Activated CD8-positive, alpha-beta memory T cell treated with anti-CD3 and anti-CD28 coated beads for 1 hour (primary cell): ENCODE measurements around the gene PDIA2.
"Not testable (repeated sequence)": the region's sequence is repeated elsewhere in the genome, so short reads cannot be mapped to it uniquely, and the experiment has no call there.

Experiments used
- DNase-seq, 2 donors: peaks; one replicate each; pipeline ENCODE4 v3.0.0-alpha.2; 2020; ENCODE audit warnings: low read depth in 1 of 2; ENCODE audit errors: extremely low read depth in 1 of 2

The PDIA2 gene, protein sequence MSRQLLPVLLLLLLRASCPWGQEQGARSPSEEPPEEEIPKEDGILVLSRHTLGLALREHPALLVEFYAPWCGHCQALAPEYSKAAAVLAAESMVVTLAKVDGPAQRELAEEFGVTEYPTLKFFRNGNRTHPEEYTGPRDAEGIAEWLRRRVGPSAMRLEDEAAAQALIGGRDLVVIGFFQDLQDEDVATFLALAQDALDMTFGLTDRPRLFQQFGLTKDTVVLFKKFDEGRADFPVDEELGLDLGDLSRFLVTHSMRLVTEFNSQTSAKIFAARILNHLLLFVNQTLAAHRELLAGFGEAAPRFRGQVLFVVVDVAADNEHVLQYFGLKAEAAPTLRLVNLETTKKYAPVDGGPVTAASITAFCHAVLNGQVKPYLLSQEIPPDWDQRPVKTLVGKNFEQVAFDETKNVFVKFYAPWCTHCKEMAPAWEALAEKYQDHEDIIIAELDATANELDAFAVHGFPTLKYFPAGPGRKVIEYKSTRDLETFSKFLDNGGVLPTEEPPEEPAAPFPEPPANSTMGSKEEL

DNA sequence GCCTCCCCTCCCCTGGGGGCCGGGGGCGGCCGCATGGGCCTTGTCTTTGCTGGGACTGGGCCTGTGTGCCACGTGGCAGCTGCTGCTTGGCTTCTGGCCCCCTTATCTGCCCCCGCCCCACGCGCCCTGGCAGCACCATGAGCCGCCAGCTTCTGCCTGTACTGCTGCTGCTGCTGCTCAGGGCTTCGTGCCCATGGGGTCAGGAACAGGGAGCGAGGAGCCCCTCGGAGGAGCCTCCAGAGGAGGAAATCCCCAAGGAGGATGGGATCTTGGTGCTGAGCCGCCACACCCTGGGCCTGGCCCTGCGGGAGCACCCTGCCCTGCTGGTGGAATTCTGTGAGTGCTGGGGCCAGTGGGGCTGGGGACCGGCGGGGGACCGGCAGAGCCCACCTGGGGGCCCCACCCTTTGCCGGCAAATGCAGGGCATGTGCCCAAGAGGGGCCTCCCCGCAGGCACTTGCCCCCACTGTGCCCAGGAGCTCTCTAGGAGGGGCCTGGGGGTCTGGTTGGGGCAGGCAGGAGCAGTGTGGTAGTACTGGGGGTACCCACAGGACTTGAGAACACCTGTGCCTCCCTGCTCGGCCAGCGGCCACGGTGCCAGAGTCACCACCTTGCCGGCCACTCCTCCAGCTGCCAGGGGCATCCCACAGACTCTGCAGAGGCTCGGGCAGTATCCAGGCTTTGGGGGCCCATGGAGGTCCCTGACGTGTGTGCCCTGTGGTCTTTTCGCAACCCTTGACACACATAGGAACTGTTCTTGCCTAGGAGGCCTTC lies at the start of gene PDIA2:
PDIA2 (plus strand) TSS at position 132 of the 773 bp plus-strand sequence; CDS start at position 138, 6 bp downstream.
- no peak for DNase-seq

DNA sequence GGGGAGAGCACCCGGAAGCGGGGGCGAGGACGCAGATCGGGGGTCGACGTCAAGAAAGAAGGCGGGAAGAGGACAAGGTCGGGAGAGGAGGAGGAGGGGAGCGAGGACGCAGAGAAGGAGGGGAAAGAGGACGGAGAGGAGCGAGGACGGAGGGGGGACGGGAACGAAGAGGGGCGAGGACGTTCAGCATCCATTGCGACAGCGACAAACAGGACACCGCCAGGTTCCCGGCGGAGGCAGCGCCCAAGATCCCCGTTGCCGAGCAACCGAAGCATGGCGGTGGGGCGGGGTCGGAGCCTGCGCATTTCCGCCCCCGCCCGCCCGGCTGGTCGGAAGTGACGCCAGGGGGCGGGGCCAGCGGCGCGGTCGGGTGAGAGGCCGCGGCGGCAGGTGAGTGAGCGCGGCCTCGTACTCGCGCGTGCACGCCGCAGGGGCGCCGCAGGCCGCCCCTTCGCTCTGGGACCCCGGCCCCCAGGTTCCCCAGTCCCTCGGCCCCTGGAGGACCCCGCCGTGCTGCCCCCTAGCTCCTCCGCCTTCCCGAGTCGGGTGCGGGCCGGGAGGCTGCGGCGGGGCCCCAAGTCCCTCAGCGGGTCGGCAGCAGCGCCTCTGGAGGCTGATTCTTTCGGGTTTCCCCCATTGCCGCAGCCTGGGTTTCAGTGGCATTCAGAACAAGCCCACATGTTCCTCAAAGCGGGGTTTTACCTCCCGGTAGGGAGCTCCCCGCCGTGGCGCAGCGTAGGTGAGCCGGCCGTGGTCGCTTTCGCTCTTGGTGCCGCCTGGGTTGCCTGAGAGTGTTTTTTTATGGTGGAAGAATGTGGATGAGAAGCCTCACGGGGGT lies 48.3 kb upstream of the PDIA2 start, which contains the start of gene FAM234A:
FAM234A (plus strand) TSS at position 354 of the 838 bp plus-strand sequence. CDS start 19,593 bp downstream, outside the sequence.
- peak; percentile 87 to 93 for DNase-seq

DNA sequence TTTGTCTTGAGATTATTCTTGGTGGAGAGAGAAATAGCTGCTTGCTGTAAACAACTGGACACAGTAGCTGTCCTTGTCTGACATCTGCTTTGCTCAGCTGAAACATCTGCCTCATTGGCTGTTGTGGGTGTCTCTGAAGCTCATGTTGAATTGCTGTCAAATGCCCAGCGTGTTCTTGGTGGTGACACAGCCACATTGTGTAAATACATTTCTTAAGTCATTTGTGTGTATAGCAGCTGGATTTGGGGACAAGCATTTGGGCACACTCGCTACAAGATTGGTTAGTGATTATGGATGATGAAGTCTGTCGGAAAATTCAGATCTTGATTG lies 43.1 kb upstream of the PDIA2 start:
- no peak for DNase-seq

DNA sequence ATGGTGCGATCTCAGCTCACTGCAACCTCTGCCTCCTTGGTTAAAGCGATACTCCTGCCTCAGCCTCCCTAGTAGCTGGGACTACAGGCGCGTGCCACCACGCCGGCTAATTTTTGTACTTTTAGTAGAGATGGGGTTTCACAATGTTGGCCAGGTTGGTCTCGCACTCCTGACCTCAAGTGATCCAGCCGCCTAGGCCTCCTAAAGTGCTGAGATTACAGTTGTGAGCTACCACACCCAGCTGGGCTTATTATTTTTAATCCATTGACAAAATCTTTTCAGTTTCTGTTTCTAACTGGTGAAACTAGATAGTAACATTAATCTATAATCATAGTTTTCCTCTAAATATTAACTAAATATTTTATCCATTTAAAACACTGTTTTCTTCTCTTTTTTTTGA lies 42.4 kb upstream of the PDIA2 start:
- no peak for DNase-seq

DNA sequence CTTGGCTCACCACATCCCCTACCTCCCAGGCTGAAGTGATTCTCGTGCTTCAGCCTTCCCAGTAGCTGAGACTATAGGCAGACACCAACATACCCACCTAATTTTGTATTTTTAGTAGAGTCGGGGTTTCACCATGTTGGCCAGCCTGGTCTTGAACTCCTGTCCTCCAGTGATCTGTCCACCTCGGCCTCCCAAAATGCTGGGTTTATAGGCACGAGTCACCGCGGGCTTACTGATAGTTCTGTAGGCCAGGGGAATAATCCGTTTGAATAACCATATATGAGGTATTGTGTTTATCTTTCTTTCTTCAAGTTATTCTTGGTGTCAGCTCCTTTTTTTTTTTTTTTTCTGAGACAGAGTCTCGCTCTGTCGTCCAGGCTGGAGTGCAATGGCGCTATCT lies 40.7 kb upstream of the PDIA2 start:
- no peak for DNase-seq

DNA sequence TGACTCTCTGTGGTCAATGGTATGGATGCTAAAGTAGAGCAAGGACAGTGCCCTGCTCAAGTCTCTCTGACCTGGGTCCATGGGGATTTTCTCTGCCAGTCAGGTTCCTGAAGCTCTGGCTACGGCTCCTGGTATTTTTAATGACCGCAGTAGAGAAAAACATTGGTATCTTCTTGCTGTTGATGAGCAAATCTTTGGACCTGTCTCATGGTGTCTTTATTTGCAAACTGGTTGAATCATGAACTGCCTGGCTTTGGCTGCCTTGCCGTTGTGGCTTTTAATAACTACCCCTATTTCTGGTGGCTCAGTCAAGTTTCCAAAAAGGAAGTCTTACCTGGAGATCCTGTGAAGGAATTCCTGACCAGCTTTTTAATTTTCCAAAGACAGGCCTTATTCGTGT lies 39.6 kb upstream of the PDIA2 start:
- DNase-seq, result no peak

DNA sequence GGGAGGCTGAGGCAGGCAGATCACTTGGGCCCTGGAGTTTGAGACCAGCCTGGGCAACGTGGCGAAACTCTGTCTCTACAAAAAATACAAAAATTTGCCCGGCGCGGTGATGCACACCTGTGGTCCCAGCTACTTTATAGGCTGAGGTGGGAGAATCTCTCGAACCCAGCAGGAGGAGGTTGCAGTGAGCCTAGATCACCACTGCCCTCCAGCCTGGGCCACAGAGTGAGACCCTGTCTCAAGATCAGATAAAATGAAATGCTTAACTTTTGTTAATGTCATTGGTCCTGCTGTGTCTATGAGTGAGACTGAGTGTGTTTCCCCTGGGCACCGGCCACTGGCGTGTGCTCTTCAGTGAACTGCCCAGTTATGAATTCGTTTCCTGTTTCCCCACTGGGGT lies 37.9 kb upstream of the PDIA2 start:
- no peak for DNase-seq

DNA sequence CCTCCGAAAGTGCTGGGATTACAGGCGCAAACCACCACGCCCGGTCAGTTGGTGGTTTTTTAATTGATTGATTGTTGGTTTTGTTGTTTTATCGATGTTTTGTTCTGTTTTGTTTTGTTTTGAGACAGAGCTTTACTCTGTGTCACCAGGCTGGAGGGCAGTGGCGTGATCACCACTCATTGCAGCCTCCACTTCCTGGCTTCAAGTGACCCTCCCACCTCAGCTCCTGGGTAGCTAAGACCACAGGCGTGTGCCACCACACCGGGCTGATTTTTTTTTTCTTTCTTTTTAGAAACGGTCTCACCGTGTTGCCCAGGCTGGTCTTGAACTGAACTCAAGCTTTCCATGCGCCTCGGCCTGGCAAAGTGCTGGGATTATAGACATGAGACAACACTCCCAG lies 35.9 kb upstream of the PDIA2 start:
- no peak for DNase-seq

DNA sequence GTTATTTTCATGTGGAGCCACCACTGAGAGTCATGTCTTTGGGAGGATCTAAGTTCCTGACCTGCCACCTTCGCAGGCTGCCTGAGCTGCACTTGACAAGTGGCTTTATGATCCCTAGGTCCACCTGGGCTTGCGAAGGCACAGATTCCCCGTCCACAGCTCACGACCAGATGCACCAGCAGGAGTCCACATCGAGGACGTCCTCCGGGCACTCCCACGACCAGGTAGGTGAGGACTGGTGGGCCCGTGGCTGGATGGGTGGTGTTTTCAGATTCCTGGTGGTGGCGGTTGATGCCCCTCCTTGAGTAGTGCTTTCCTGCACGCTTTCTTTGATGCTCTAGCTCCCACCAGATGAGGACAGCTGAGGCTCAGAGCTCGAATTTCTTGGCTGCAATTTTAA lies 33.5 kb upstream of the PDIA2 start:
- DNase-seq, result no peak

DNA sequence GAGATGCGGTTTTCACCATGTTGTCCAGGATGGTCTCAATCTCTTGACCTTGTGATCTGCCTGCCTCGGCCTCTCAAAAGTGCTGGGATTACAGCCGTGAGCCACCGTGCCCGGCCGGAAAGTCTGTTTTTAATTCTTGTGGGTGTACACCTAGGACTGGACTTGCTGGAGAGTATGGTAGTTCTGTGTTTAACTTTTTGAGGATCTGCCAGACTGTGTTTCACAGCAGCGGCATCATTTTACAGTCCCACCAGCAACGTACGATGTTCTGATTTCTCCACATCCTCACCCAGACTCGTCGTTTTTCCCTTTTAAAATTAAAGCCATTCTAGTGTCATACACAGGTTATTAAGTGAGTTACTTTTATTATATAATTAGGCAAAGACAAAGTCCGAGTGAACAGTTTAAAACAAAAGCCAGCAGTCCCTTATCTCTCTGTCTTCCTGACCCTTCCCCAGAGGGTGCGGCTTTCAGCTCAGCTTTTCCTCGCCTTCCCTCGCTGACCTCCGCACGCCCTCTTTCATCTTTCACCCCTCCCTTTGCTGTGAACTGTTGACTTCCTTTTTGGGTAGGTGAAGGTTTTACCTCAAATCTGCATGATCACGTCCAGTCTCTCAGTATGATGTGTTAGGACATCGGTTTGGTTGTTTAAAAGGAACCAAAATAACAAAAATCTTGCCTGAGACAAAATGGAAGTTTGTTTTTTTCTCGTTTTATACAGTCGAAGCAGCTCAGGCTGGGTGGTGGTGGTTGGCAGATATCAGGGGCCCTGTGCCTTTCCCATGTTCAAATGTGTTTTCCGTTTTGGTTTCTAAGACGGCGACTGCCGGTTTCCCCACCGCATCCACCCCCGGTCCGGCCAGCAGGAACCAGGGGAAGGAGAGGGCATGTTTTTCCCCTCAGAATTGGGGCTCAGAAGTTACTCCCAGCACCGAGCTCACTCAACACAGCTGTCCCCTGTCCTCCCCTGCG lies 30.3 kb upstream of the PDIA2 start:
- DNase-seq, result no peak

DNA sequence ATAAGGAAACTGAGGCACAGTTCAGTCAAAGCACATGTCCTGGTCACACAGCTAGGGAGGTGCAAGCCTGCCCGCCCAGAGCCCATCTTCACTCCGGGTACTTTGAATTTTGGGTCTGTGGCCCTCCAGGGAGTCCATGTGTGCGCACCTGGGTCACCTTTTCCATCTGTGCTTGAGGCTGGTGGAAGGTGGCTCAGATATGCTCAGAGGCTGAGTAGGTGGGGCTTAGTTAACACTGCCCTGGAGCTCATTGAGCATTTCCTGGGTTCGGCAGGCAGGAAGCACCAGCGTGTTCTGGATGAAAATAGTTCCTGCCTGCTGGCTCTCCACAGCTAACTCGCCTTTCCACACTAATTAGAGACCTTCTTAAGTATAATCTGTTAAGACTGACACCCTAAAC lies 29.1 kb upstream of the PDIA2 start:
- DNase-seq, result no peak

DNA sequence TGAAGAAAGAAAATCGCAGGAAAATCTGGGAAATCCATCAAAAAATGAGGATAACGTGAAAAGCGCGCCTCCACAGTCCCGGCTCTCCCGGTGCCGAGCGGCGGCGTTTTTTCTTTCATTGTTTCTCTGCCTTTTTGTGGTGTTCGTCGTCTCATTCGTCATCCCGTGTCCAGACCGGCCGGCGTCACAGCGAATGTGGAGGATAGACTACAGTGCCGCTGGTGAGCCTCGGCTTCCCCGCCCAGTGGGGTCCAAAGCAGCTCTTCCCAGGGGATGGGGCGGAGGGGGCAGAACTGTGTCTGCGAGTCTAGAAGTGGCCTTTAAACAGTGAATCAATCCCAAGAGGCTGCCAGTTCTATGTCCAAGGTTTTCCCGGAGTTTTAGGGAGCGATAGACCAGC lies 28.5 kb upstream of the PDIA2 start:
- DNase-seq, result no peak

DNA sequence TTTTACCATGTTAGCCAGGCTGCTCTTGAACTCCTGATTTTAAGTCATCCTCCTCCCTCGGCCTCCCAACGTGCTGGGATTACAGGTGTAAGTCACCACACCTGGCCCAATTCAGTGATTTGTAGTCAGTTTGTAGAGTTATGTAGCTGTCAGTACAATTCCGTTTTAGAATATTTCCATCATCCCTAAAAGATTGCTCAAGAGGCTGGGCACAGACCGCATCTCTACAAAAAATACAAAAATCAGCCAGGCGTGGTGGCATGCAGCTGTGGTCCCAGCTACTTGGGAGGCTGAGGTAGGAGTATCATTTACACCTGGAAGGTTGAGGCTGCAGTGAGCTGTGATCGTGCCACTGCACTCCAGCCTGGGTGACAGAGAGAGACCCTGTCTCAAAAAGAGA lies 27.8 kb upstream of the PDIA2 start:
- DNase-seq, result no peak

DNA sequence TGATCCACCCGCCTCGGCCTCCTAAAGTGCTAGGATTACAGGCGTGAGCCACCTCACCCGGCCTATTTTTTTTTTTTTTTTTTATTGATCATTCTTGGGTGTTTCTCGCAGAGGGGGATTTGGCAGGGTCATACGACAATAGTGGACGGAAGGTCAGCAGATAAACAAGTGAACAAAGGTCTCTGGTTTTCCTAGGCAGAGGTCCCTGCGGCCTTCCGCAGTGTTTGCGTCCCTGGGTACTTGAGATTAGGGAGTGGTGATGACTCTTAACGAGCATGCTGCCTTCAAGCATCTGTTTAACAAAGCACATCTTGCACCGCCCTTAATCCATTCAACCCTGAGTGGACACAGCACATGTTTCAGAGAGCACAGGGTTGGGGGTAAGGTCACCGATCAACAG lies 24.9 kb upstream of the PDIA2 start:
- not testable (repeated sequence) for DNase-seq

DNA sequence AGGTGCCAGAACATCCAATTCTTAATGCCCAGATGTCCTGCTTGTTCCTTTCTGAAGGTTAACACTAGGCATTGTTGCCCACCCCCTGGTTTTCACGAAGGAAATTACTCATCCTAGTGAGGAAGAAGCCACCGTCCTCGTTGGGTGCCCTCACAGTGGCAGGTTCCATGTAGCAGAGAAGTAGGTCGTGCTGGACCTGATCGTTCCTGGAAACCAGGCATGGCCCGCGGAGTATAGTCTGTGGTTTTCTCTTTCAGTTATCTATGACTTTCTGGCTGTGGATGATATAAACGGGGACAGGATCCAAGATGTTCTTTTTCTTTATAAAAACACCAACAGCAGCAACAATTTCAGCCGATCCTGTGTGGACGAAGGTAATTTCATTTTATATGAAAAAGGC lies 23.7 kb upstream of the PDIA2 start:
- DNase-seq, result no peak

DNA sequence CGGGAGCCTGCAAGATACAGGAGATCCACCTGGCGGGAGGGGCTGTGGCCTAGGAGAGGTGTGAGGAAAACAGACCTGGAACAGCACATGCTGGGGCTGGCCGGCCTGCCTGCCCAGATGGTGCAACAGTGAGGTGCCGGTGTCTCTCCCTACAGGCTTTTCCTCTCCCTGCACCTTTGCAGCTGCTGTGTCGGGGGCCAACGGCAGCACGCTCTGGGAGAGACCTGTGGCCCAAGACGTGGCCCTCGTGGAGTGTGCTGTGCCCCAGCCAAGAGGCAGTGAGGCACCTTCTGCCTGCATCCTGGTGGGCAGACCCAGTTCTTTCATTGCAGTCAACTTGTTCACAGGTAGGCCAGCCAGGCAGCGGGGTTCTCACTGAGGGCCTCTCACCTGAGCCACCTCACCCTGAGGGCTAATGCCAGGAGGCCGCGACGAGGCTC lies 23.1 kb upstream of the PDIA2 start:
- DNase-seq, result no peak

DNA sequence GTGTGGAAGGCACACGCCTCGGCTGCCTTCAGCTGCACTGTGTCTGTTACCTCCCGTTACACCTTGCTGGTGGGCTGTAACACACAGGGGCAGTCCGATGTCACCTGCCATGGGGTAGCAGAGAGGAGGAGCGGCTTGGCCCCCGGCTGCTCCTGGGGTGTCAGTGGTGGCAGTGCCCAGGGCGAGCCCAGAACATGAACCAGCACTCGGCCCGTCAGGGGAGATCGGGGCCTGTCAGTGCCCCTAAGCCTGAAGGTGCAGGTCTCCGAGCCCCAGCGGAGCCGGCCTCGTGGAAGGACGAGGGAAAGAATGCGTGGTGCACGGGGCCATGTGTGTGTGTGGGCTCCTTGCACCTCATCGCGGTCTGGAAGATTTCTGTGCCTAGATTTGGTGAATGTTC lies 22.6 kb upstream of the PDIA2 start:
- DNase-seq, result no peak

DNA sequence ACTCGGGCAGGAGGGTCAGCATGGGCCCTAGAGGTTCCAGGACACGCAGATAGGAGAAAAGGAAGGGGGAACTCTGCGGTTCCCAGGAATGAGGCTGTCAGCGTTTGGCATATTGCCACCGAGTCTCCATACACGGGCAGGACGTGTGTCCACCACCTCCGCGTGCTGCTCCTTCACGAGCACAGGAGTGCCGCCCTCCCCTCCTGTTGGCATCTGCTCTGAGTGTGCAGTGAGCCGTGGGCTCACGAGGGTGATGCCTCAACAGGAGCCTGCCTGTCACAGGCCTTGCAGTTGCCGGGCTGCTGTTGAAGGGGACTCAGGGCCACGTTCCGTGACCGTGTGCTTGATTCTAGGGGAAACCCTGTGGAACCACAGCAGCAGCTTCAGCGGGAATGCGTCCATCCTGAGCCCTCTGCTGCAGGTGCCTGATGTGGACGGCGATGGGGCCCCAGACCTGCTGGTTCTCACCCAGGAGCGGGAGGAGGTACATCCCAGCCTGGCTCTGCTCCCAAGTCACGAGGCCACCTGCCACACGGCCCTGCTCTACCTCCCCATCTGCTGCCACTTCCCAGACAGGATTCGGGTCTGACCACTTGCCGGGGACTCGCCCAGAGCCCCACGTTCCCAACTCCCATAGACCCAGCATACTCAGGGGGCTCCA lies 21.8 kb upstream of the PDIA2 start:
- DNase-seq, result no peak

DNA sequence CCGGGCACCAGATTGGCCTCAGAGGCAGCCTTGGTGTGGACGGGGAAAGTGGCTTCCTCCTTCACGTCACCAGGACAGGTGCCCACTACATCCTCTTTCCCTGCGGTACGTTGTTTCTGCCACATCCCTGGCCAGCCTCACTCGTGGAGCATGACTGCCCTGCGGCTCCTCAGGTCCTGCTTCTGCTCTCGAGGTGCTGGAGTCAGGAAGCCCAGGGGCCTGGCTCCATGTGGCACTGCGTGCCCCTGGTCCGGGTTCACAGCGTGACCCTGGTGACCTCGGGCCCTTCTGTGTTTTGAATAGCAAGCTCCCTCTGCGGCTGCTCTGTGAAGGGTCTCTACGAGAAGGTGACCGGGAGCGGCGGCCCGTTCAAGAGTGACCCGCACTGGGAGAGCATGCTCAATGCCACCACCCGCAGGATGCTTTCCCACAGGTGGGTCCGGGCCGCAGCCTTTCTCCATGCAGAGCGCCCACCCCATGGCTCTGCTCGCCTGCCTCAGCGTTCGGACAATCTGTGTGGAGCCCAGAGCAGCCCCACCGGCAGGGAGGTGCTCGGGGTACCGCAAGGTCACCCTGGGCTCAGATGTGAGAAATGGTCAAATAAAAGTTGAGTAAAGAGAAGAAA lies 20.7 kb upstream of the PDIA2 start:
- no peak for DNase-seq
